ENCODE measurements around the gene CP. TPM values are rescaled to one million over a fixed set of nuclear protein-coding genes. Genes with fewer than 3 reads are reported as not detected.

CP gene
- total RNA-seq, 1 experiment from 2014 or later: 0.21 TPM

- Histone ChIP-seq H3K4me3 (ENCODE audit: insufficient read depth, low read depth, low read length) (no peak overlapping the region), H3K36me3 (replicated peaks; ENCODE audit: control insufficient read depth, insufficient read depth, low read length) (peaks cover 9% of the 10 kb centered on the region; the same call in 1 of the 2 replicates), H3K27me3 (ENCODE audit: control insufficient read depth, insufficient read depth, low read length) (no peaks in the 10 kb centered on the region)
- no peak for DNase-seq
Observed at GRCh38 chr3:149142682-149143081, 78.9 kb downstream of the CP start.

- Histone ChIP-seq H3K4me3 (ENCODE audit: insufficient read depth, low read depth, low read length) (no peak overlapping the region), H3K27me3 (ENCODE audit: control insufficient read depth, insufficient read depth, low read length) (no peaks in the 10 kb centered on the region), H3K36me3 (replicated peaks; ENCODE audit: control insufficient read depth, insufficient read depth, low read length) (no peaks in the 10 kb centered on the region; the same call in 1 of the 2 replicates)
- DNase-seq: no peak
Observed at GRCh38 chr3:149134575-149134974, 87.1 kb downstream of the CP start.

- Histone ChIP-seq H3K27me3 (ENCODE audit: control insufficient read depth, insufficient read depth, low read length) (no peaks in the 10 kb centered on the region), H3K36me3 (replicated peaks; ENCODE audit: control insufficient read depth, insufficient read depth, low read length) (no peaks in the 10 kb centered on the region; the same call in 1 of the 2 replicates), H3K4me3 (ENCODE audit: insufficient read depth, low read depth, low read length) (no peak overlapping the region)
- no peak for DNase-seq
Observed at GRCh38 chr3:149131589-149131988, 90.0 kb downstream of the CP start.

GRCh38 chr3:149129326-149130205 lies 92.1 kb downstream of the CP start, which contains the start of gene HPS3:
Gene HPS3, plus strand, starts transcription at chr3:149129638. Its CDS starts 86 bp downstream, at chr3:149129724.
- DNase-seq: peak; percentile 93
- Histone ChIP-seq H3K4me3 (ENCODE audit: insufficient read depth, low read depth, low read length) (peak within 1 kb of the TSS; percentile 60; the same call in 1 of the 2 replicates), H3K27me3 (ENCODE audit: control insufficient read depth, insufficient read depth, low read length) (no peaks in the 10 kb centered on the region), H3K36me3 (replicated peaks; ENCODE audit: control insufficient read depth, insufficient read depth, low read length) (no peaks in the 10 kb centered on the region; the same call in 1 of the 2 replicates)

- no peak for DNase-seq
- peak overlapping the region; percentile 60; the same call in 1 of the 2 replicates for H3K4me3 ChIP-seq (ENCODE audit: insufficient read depth, low read depth, low read length)
- no peaks in the 10 kb centered on the region for H3K36me3 ChIP-seq (replicated peaks; ENCODE audit: control insufficient read depth, insufficient read depth, low read length)
- no peaks in the 10 kb centered on the region for H3K27me3 ChIP-seq (ENCODE audit: control insufficient read depth, insufficient read depth, low read length)
Observed at GRCh38 chr3:149128821-149129220, 92.8 kb downstream of the CP start.

GRCh38 chr3:149122721-149123578 lies 98.7 kb downstream of the CP start:
- Histone ChIP-seq H3K4me3 (ENCODE audit: insufficient read depth, low read depth, low read length) (no peak overlapping the region), H3K36me3 (replicated peaks; ENCODE audit: control insufficient read depth, insufficient read depth, low read length) (no peaks in the 10 kb centered on the region), H3K27me3 (ENCODE audit: control insufficient read depth, insufficient read depth, low read length) (no peaks in the 10 kb centered on the region)
- DNase-seq: no peak

Other genes starting within 250 kb of the CP start
- gene GYG1, start 230.3 kb downstream of the CP start, total RNA-seq (2014; rRNA removed; shearing (Covaris generic)): 24.5 and 34.2 TPM in 2 replicates
- gene HLTF, start 135.3 kb downstream of the CP start, total RNA-seq (2014; rRNA removed; shearing (Covaris generic)): 48.6 and 74.2 TPM in 2 replicates
- 0.14 and 0.15 TPM in 2 replicates for gene HPS3, start 92.2 kb downstream of the CP start, total RNA-seq (2014; rRNA removed; shearing (Covaris generic))
- 2.6 and 4.9 TPM in 2 replicates for gene TM4SF18, start 111.8 kb upstream of the CP start, total RNA-seq (2014; rRNA removed; shearing (Covaris generic))
- 0.07 TPM in 1 of 2 replicates, not detected in the other for gene TM4SF1, start 155.8 kb upstream of the CP start, total RNA-seq (2014; rRNA removed; shearing (Covaris generic))